Measurements from ENCODE around the gene LDHAL6B.

The LDHAL6B gene

GRCh38 chr15:59177317-59177660, 29.4 kb upstream of the LDHAL6B start:
- no peak for DNase-seq (ENCODE audit: low read depth, low spot score)

DNA sequence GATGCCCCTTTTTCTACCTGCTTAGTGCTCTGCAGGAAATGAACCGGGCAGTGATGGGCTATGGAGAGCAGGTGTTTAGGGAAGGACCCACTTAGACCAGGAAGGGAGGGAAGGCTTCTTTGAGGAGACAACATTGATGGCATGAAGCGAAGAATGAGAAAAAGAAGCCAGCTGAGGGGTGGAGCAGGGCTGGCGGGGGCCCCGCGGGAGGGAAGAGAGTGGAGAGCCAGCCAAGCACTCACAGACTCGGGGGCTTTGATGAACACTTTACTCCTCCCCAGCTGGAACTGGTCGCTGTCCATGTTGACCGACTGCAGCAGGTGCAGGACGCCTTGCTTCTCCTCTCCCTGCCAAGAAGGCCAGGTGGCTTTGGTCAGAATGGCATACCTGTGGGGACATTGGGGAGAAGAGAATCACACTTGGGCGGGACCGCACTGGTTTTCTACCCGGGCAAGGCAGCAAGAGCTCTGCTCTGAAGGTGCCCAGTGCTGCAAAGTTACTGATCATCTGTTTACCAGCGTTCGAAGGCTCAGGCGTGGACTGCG, 28.4 kb upstream of the LDHAL6B start:
- no peak for DNase-seq (ENCODE audit: low read depth, low spot score)

DNA sequence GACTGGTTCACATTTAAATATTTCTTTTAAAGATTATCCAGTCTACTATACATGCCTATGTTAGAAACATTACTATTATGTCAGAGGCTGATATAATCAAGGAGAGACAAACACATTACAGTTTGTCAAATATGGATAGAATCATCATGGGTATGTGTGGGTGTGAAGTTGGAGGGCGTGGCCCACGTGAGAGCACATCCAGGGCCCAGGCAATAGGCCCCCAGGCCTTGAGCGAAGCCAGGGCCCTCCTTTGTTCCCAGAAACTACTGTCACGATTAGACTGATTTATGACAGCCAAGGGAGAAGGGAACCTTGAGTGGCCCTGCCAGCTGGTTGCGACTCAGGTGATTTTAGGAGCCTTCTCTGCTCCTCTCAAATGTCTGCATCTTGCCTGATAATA, 26.9 kb upstream of the LDHAL6B start:
- peak; percentile 74 for DNase-seq (ENCODE audit: low read depth, low spot score)

- DNase-seq (ENCODE audit: low read depth, low spot score): no peak
Observed at GRCh38 chr15:59180945-59181600, 25.6 kb upstream of the LDHAL6B start.

- no peak for DNase-seq (ENCODE audit: low read depth, low spot score)
Observed at GRCh38 chr15:59185725-59186124, 20.9 kb upstream of the LDHAL6B start.

GRCh38 chr15:59186501-59186900, 20.1 kb upstream of the LDHAL6B start:
- no peak for DNase-seq (ENCODE audit: low read depth, low spot score)

DNA sequence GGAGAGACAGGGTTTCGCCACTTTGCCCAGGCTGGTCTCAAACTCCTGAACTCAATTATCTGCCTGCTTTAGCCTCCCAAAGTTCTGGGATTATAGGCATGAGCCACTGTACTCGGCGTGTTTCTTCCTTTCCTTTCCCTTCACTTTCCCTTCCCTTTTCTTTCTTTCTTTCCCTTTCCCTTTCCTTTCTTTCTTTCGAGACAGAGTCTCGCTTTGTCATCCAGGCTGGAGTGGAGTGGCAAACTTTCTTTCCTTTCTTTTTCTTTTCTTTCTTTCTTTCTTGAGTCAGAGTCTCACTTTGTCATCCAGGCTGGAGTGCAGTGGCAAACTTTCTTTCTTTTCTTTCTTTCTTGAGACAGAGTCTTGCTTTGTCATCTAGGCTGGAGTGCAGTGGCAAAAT, 17.4 kb upstream of the LDHAL6B start:
- DNase-seq (ENCODE audit: low read depth, low spot score): no peak

- no peak for DNase-seq (ENCODE audit: low read depth, low spot score)
Observed at GRCh38 chr15:59190291-59190690, 16.4 kb upstream of the LDHAL6B start.

DNA sequence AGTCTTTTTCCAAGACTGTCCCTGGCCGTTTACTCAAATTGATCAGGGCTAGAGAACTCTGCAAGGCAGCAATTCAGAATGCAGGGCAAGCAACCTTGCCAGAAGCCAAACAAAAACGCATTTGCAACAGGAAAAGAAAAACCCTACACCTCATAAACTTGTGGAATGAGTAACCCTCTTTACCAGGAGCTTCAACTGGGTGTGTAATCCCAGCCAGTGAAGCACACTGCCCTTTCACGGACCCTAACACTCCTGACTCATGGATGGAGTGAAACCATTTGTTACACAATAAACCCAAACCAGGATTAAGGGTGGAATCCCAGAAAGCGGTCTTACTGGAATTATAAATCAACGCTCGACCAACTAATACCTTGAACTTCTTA, 14.8 kb upstream of the LDHAL6B start:
- peak; percentile 23 for DNase-seq (ENCODE audit: low read depth, low spot score)

GRCh38 chr15:59194639-59195325, 11.9 kb upstream of the LDHAL6B start:
- DNase-seq (ENCODE audit: low read depth, low spot score): no peak

DNA sequence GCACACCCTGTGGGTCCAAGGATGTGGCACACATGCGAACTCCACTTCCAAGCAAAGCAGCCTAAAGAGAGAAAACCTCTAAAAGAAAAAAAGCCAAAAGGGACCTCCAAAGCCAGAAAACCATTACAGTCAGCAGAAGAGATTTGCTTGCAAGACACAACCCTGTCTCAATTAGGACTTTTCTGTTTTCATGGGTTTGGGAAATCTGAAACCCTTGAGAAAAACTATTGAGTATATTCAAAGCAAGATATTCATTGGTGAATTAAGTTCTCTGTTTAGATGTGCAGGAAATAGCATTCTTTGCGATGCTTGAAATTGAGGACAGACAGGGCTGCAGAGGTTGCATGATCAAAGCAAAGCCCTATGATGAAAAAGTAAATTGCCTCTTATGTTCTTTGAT, 10.2 kb upstream of the LDHAL6B start:
- no peak for DNase-seq (ENCODE audit: low read depth, low spot score)

DNA sequence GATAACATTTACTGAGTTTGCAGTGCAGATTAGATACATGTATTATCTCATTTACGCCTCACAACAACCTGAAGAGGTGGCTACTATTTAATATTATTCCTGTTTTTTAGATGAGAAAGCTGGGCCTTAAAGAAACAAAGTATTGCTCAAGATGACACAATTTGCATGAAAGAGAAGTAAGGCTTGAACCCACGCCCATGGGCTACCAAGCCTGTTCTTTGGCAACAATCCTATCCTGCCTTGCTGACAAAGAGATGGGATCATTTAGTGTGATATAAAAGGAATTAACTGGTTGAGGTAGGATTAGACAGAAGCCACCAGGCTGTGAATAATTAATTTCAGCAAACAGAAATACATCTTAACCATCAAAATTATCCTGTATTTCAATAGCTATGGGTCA, 9.2 kb upstream of the LDHAL6B start:
- no peak for DNase-seq (ENCODE audit: low read depth, low spot score)

- DNase-seq (ENCODE audit: low read depth, low spot score): no peak
Observed at GRCh38 chr15:59199626-59200465, 6.8 kb upstream of the LDHAL6B start.

DNA sequence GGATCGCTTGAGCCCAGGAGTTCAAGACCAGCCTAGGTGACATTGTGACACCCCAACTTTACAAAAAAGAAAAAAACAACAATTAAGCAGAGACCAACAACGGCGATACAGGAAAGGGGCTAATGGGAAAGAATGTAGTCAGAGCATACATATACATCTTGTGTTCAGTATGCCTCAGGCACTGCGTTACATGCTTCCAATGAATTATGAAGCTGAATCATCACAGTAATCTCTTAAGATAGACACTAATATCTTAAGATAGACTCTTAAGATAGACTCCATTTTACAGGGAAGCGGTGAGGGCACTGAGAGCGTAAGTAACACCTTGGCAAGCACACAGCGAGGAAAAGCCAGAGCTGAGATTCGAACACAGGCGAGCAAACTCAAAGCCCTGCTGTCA, 6.1 kb upstream of the LDHAL6B start:
- DNase-seq (ENCODE audit: low read depth, low spot score): no peak

DNA sequence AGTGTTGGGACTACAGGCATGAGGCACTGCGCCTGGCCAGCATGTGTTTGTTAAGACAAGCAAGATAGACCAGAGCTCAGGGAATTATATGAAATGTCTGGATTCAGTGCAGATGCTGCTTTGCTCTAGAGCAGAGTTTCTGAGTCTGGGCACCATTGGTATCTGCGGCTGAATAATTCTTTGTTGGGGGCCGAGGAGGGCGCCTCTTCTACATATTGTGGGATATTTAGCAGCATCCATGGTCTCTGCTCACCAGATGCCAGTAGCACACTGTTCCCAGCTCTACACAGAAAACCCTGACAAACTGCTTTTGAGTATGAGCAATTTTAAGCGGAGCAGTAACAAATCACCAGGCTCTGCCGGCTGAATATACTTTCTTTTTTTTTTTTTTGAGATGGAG, 3.6 kb upstream of the LDHAL6B start:
- DNase-seq (ENCODE audit: low read depth, low spot score): no peak

DNA sequence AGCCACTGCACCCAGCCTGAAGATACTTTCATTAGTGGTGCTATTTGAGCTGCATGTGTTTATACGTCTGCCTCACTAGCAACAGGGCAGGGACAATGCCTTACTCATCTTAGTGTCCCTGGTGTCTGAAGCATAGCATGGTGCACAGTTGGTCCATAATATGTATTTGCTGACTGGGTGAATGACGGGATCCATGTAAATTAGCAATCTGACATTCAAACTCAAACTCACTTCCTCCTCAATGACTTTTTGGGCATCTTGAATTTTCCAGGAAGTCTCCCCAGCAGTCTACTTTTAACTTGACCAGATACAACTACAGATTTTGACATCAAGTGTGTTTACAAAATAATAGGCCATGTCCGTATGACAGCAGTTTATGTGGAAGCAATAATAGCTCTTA, 3.0 kb upstream of the LDHAL6B start:
- DNase-seq (ENCODE audit: low read depth, low spot score): no peak

DNA sequence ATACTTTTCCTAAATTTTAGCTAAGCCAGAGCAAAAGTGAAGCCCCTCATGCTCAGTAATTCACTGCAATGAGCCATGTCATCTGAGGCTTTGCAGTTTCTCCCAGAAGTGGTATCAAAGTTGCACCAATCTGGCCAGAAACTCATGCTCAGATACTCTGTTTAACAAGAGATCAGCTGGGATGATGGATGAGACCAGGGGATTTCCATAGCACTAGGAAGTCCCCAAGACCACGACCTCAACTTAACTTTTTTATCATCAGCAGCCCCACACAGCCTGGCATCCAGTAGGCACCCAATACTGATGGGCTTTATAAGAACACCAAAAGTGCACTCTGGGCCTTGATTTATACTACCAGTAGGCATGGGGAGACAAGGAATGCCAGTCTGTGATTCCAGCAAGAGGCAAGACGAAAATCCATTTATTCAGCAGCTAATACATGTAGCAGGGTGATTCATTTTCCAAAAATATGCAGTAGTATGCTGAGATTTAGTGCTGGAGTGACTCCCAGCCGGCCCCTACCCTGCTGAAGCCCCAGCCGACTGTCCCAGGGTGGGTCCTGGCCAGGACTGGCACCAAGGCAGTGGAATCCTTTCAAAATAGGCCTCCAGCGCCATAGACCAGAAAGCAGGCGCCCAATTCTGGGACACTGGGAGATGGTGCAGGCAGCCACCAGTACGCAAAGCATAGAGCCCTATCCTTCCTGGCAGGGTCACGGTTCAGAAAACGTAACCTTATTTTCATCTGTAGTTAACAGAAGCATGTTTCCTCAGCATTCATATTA, 612 bp upstream of the LDHAL6B start:
- no peak for DNase-seq (ENCODE audit: low read depth, low spot score)

- DNase-seq (ENCODE audit: low read depth, low spot score): peak; percentile 11
Observed at GRCh38 chr15:59208613-59209249, 2.1 kb downstream of the LDHAL6B start.

DNA sequence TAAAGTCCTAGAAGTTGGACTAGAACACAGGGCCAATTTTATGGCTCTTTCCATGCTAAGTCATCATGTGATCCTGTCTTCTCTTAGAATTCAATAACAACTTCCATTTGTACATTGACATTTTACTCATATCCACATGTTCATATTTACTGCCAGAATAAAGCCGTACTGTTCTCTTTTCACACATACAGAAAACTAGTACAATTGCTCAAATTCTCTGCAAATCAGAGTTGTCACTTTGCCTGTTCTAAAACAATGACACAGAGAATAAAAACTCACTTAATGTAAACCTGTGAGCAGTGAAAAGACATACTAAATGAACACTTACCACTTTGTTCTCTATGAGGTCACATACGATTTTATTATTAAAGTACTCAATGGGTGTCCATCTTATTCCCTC, 3.5 kb downstream of the LDHAL6B start:
- DNase-seq (ENCODE audit: low read depth, low spot score): no peak

DNA sequence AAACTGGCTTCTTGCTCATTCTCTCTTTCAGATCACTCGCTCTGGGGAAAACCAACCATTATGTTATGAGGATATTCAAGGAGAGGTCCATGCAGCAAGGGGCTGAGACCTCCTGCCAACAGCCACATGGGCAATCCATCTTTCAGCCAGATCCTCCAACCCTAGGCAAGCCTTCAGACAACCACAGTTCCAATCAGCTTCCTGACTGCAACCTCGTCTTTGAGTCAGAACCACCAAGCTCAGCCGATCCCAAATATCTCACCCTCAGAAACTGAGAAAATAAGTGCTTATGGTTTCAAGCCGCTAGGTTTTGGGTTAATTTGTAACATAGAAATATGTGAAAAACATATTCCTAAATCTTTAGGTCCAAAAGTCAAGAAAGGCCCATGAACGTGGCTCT, 10.3 kb downstream of the LDHAL6B start:
- DNase-seq (ENCODE audit: low read depth, low spot score): no peak

DNA sequence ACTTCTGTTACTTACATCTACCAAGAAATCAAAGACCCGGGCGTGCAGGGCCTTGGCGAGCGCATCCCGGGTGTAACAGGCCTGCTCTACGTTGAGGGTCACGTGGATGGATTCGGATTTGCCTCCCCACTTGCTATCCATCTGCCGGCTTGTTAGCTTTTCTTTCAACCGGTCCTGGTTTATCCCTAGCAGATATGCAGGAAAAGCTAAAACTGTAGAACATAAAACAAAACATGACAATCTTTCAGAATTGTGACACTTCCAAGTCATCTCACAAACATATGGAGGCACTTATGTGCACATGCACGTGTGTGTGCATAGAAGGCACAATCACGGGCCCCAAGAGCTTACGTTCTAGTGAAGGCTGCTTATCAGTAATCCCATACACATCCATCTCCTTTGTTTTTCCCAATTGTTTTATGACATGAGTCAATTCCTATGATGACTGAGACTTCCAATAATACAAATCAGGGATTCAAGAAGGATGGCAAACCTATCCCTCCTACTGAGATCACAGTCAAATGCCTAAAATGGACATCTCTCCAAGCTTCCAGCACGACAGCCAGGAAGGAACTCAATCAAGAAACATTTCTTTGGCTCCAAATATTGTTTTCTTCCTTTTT, 11.3 kb downstream of the LDHAL6B start:
- DNase-seq (ENCODE audit: low read depth, low spot score): no peak
